NCI-H748 treated with DMSO at 0.1 percent for 48 hours (cell line): ENCODE data around the gene LIFR.
"Not testable (repeated sequence)": the region's sequence is repeated elsewhere in the genome, so short reads cannot be mapped to it uniquely, and the experiment has no call there.

Experiments
- DNase-seq: peaks from one replicate; lab custom pipeline; 2025; lab: John Stamatoyannopoulos, UW

The LIFR gene

GRCh38 chr5:38516649-38517048 is 39.8 kb downstream of the LIFR start:
- DNase-seq, result not testable (repeated sequence)

DNA sequence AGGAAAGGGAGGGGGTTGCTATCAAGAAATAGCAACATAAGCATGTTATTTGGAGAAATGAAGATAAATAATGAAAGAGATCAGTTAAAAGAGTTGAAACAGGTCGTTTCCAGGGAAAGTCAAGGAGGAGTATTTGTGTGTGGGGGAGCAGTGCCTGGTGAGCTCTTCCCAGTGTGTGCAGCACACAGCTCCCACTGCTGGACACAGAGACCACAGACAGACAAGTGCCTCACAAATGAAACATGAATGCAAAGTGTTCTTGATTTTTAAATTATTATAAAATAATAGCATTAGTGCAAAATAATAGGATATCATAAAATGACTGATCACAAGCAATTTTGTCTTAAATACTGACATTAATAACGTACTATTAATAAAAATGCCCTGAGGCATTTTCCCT is 40.8 kb downstream of the LIFR start:
- DNase-seq, result no peak

GRCh38 chr5:38515092-38515491 is 41.4 kb downstream of the LIFR start:
- DNase-seq, result no peak

GRCh38 chr5:38509185-38509584 is 47.3 kb downstream of the LIFR start:
- DNase-seq, result no peak

DNA sequence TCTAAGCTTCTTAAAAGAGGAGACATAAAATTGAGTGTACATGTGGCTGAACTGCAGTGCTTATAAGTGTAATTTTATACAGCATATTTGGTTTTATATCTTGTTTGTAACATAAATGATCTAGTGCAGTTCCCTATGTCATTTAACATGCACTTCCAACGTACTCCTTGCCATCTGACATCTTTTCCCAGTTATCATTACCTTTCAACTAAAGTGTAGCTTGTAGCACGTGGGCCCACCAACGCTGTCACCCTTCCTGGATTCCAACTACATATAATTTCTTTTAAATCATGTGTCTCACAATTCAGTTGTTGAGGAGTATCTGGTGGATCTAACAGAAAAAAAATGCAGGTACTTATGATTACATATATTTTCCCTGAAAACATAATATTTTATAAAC is 50.1 kb downstream of the LIFR start:
- no peak for DNase-seq

- DNase-seq, result no peak
Observed at GRCh38 chr5:38500573-38501260, 55.7 kb downstream of the LIFR start.

DNA sequence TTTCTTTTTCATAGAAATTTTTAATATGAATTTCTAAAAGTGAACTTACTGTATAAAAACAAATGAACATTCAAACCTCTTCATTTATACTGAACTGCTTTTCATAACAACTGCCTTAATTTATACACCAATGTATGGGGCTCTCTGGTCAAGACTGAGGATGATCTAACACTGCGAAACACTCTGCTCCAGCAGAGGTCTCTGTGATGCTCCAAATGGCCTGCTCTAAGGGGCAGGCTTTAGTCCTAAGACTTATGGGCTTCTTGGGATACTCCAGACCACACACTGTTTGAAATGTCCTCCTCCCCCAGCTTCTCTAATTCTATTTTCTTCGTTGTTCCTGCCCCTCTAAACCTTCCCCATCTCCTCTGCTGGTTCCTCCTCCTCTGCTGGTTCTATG is 58.5 kb downstream of the LIFR start:
- DNase-seq, result no peak

DNA sequence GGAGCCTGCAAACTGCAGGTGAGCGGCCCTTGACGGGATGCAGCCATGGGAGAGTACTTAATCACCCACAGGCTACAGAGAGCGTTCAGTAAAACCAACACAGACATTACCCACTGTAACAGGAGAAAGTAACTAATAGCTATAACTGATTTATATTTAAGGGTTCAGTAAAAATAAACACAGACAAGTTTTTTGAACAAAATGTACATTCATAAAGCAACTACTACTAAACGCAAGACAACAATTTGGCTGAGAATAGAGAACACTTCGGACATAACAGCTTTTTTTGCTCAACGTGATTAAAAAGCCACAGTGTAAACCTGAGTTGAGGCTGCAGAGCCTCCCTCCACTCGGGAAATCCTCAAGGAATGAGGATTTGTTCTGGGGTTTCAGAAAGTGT is 61.7 kb downstream of the LIFR start:
- no peak for DNase-seq

DNA sequence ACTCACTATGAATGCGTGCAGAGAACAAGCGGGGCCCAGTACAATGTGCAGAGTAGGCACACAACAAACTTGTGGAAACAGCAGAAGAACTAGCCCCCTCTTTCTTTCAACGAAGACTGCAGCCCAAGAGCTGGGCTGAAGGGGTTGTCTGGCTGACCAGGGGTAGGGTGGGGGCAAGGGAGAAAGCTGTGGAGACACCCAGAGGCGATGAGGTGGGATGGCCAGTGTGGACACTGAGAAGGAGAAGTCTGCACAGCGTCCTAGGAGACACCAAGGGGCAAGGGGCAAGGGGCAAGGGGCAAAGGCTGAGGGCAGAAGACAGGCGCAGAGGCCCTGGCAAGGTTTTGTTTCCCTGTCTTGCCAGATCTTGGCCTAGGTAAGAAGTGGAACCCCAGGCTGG is 62.3 kb downstream of the LIFR start:
- DNase-seq, result no peak

GRCh38 chr5:38483805-38484398 is 72.5 kb downstream of the LIFR start:
- no peak for DNase-seq

DNA sequence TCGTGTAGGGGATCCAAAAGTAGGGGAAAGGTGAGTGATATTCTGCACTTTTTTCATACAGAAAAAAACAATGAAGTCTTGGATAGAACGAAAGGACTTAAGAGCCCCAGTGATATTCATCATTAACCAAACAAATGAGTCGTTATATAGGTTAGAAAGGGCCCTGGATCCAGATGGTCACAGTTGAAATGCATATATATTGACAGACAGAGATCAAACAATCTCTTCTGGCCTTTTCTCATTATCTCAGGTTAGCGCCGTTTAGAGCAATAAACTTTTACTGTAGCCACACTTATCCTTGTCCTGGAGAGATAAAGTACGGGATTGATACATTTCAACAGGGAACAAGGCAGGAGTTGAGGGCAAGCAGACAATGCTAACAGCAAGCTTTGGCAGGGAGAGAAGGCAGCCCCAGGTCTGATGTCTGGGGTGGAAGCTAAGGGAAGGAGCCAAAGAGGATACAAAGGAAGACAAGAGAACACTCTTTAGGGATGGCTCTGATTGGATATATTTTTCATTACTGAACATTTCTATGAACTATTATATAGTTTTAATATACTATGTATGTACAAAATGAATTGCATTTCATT is 77.0 kb downstream of the LIFR start:
- no peak for DNase-seq

DNA sequence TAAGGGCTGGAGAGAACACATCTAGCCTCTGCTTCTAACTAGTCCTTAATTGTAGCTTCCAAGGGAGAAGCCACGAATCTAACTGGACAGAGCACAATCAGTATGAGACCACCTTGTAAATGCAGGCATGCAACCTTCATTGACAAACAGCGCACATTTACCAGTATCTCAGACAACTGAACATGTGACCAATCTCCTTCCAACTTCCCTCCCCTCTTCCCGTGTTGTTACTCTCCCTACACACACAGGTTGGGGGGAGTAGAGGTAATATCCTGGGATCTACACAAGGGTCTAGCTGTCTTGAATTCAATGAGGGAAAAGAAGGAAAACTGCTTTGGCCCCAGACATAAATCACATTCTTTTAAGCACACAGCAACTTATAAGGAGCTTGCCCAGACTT is 77.6 kb downstream of the LIFR start:
- DNase-seq, result no peak

DNA sequence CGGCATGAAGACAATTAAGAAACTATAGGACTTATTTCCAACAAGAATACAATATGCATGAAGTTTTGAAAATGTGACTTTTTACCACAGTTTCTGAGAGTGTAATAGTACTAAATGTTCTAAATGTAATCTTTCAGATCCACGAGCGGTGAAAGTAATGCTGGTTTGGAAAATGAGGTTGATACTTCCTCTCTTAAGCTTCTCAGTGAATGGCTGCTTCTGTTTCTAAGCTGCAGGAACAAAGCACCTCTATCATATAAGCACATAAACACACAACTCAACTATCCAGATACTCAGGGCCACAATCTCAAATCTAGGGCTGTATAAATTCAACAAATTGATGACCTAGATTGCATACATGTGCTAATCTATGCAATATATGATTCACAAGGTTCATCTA is 78.3 kb downstream of the LIFR start:
- DNase-seq, result no peak

DNA sequence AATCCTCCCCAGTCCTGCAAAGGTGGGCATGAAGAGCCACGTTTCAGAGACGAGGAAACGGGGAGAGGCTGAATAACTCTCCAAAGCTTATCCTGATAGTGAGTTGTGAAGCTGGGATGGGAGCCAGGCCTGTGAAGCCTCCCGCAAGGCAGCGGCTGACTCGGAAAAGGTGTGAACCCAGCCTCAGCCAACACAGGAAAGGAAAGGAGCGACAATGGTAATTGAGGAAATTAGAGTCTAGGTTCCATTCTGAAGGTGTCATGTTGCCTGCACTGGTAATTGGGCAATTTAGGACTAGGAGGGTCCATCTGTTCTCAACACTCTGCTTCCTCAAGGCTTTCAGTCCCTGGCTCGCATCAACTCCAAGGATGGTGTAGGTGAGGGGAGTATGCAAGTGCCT is 83.4 kb downstream of the LIFR start:
- peak; percentile 84 for DNase-seq

DNA sequence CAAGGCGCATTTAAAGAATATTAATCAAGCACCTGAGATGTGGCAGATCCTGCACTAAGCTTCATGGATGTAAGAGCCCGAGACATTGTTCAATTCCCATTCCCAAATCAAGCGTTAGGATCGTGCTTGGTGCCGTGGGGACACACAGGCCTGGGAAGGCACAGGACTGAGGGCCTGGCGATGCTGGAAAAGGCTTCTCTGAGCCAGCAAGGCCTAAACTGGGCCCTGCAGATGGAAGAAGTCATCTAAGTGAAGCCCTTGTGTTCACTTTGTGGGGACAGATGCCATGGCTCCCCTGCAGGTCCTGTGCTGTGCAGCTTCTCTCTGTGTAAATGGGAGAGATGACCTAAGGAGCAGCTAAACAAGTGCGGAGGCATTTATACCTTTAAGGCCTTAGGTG is 83.9 kb downstream of the LIFR start:
- no peak for DNase-seq

- no peak for DNase-seq
Observed at GRCh38 chr5:38471709-38472108, 84.7 kb downstream of the LIFR start.

DNA sequence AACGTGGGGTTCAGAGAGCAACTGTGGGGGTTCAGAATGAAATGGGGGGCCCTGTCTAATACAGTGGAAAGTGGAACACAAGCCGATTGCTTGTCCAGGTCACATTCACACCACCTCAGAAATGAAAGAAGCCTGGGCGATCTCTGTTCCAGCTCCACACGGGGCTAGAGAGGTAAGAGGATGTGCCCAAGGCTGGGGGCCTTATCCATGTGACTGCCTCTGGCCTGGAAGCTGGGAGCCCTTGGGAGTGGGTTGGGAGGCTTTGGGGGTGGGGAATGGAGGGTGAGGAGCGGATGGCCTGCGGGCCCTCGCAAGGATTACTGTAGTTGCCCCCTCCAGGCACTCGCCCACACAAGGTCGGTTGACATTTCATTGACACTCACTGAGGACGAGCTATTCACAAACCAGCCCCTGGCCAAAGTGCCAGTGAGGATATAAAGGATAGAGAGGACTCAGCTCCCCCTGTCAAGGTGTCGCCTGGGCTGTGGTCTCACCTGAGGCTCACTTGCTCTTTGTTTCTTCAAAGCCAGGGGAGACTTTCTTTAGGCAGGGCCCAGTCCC is 86.7 kb downstream of the LIFR start:
- no peak for DNase-seq

DNA sequence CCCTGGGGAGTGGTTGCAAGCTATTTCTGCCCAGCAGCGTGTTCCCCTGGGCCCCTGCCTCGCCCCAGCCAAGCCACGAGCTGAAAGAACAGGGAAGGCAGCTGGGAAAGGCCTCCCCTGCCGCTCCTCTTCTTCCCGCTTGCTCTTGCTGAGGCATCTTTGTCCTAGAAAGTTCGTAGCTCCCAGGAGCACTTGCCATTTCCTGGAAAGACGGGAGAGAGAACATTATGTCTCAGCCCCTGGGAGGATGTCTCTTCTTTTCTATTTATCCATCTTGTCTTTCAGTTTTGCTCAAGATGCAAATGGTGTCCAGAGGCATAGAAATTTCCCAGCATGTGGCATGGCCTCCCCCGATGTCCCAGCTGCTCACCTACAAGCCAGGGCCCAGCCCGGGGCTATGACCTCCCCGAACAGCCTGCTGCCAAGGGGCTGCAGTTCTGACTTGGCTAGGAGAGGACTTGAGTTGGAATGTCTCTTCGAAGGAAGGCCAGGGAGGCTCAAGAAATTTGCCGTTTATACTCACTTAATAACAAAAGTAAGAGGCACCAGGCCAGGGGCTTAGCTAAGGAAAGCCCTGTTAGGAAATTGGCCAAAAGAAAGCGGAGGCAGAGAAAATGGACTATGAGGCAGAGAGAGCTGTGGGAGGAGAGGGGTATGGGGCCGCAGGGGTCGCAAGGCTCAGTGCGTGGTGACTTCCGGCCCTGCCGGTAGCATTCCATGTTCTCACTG is 87.3 kb downstream of the LIFR start:
- DNase-seq, result no peak

- no peak for DNase-seq
Observed at GRCh38 chr5:38468202-38468673, 88.2 kb downstream of the LIFR start.

DNA sequence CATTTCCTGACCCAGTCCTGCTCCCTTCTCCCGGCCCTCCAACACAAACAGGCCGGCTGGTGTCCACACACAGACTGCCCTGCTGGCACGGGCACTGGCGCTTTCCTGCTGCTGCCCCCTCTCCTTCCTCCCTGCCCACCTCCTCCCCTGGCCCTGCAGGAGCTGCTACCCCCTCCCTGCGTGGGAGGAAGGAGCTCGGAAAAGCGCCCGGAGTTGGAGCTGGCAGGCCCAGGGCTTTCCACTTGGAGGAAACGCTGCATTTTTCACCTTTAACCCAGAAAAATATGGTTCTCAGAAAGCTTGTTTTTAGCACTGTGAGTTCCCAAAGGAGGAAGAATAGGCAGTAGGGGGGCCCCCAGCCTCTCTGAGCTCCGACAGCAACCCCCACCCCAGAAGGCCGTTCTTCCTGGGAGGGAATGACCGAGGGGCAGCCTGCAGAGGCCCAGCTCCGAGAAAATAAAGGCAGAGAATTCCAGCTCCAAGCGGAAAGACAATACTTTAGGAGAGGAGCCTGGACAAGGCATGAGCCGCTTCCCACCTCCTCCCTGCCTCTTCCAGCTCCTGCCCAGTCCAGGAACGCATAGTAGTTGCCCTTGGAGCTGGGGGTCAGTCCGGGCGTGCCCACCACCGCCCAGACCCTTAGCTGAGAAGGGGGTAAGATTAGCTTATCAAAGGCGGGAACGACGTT is 88.9 kb downstream of the LIFR start:
- DNase-seq, result no peak

GRCh38 chr5:38466424-38467189 is 89.8 kb downstream of the LIFR start:
- no peak for DNase-seq
